HepG2 (cell line): Measurements from ENCODE around the gene SGF29. TPM values are rescaled to one million over a fixed set of nuclear protein-coding genes. Genes with fewer than 3 reads are reported as not detected.

Experiments
- DDIT3 ChIP-seq: sonication (generic); formaldehyde crosslinking; IDR thresholded peaks from 2 replicates; pipeline ENCODE4 v1.4.0; 2020; ENCODE audit warnings: mild to moderate bottlenecking, missing genetic modification reagents
- HOXA3 ChIP-seq: sonication (generic); formaldehyde crosslinking; IDR thresholded peaks from 2 replicates; pipeline ENCODE4 v1.5.0; 2020; ENCODE audit warnings: missing genetic modification reagents
- JDP2 ChIP-seq: sonication (generic); formaldehyde crosslinking; IDR thresholded peaks from 2 replicates; pipeline ENCODE4 v1.8.1; 2022; ENCODE audit warnings: missing genetic modification reagents, borderline replicate concordance
- KDM3A ChIP-seq: IDR thresholded peaks from 2 replicates; pipeline ENCODE4 v1.6.1; 2018; ENCODE audit warnings: low read depth, missing compliant biosample characterization
- KLF6 ChIP-seq: IDR thresholded peaks from 2 replicates; pipeline ENCODE4 v1.8.0; 2016; ENCODE audit warnings: missing biosample characterization, missing genetic modification reagents
- MAX ChIP-seq: IDR thresholded peaks from 2 replicates; pipeline ENCODE4 v1.6.1; 2012; ENCODE audit warnings: inconsistent platforms
- NAIF1 ChIP-seq: sonication (generic); formaldehyde crosslinking; IDR thresholded peaks from 2 replicates; pipeline ENCODE4 v1.5.0; 2020; ENCODE audit warnings: mild to moderate bottlenecking, missing genetic modification reagents, borderline replicate concordance
- ZNF329 ChIP-seq: sonication (generic); formaldehyde crosslinking; IDR thresholded peaks from 2 replicates; pipeline ENCODE4 v1.9.0; 2021; ENCODE audit warnings: low read depth, mild to moderate bottlenecking, missing genetic modification reagents
- ZNF574 ChIP-seq: sonication (generic); formaldehyde crosslinking; IDR thresholded peaks from 2 replicates; pipeline ENCODE4 v1.4.0; 2020; ENCODE audit warnings: missing genetic modification reagents
- ZNF597 ChIP-seq: sonication (generic); formaldehyde crosslinking; IDR thresholded peaks from 2 replicates; pipeline ENCODE4 v1.5.0; 2020; ENCODE audit warnings: missing genetic modification reagents
- ZNF670 ChIP-seq: sonication (generic); formaldehyde crosslinking; IDR thresholded peaks from 2 replicates; pipeline ENCODE4 v1.8.0; 2022; ENCODE audit warnings: mild to moderate bottlenecking, missing genetic modification reagents, borderline replicate concordance
- polyA plus RNA-seq, 8 experiments: library from polyadenylated mRNA; depleted of rRNA in 3 of 8; stranded (reverse) in 7 of 8; unstranded in 1 of 8; fragments of >200 nt; fragmentation: Illumina TruSeq in 4 of 8; extraction: Trizol in 4 of 8; gene quantifications; 2 replicates each; pipeline versions ENCODE4 v1.2.1 to v1.2.3, GENCODE V29; 2011 to 2016; ENCODE audit warnings: low read depth in 4 of 8, missing spikeins in 1 of 8, mixed read lengths in 1 of 8; ENCODE audit not compliant: insufficient read depth in 1 of 8
- total RNA-seq, 5 experiments: library from RNA; depleted of rRNA; stranded (reverse); fragments of >200 nt; fragmentation: Illumina TruSeq; extraction: Trizol; gene quantifications; 2 replicates each; pipeline ENCODE4 v1.2.3, GENCODE V29; 2016; ENCODE audit warnings: low read depth in 1 of 5
- TF ChIP-seq, protein P1 (sequence below): sonication (generic); formaldehyde crosslinking; IDR thresholded peaks from 2 replicates; pipeline ENCODE4 v1.4.0; 2020; ENCODE audit warnings: missing genetic modification reagents, mild to moderate bottlenecking, borderline replicate concordance
- TF ChIP-seq, protein P2 (sequence below): sonication (generic); formaldehyde crosslinking; IDR thresholded peaks from 2 replicates; pipeline ENCODE4 v1.4.0; 2020; ENCODE audit warnings: mild to moderate bottlenecking, missing genetic modification reagents, borderline replicate concordance
- TF ChIP-seq, protein P3 (sequence below): sonication (generic); formaldehyde crosslinking; IDR thresholded peaks from 2 replicates; pipeline ENCODE4 v1.8.1; 2023; ENCODE audit warnings: mild to moderate bottlenecking, missing genetic modification reagents

Gene SGF29
- total and polyA plus RNA-seq, 2 of the 13 experiments (the other 11 are each of a cell fraction or from before 2014, with no cell fraction given) = 5.0 to 29.4 TPM

- TF ChIP-seq, protein P1, sequence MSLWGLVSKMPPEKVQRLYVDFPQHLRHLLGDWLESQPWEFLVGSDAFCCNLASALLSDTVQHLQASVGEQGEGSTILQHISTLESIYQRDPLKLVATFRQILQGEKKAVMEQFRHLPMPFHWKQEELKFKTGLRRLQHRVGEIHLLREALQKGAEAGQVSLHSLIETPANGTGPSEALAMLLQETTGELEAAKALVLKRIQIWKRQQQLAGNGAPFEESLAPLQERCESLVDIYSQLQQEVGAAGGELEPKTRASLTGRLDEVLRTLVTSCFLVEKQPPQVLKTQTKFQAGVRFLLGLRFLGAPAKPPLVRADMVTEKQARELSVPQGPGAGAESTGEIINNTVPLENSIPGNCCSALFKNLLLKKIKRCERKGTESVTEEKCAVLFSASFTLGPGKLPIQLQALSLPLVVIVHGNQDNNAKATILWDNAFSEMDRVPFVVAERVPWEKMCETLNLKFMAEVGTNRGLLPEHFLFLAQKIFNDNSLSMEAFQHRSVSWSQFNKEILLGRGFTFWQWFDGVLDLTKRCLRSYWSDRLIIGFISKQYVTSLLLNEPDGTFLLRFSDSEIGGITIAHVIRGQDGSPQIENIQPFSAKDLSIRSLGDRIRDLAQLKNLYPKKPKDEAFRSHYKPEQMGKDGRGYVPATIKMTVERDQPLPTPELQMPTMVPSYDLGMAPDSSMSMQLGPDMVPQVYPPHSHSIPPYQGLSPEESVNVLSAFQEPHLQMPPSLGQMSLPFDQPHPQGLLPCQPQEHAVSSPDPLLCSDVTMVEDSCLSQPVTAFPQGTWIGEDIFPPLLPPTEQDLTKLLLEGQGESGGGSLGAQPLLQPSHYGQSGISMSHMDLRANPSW = peak; percentile 73; the same call in 1 of the 2 replicates
- TF ChIP-seq MAX (peak; percentile 91), ZNF670 (CRISPR knock-in tag) (no peak), ZNF329 (peak; percentile 85; the same call in 1 of the 2 replicates), ZNF597 (CRISPR knock-in tag) (no peak), KLF6 (CRISPR knock-in tag) (peak; percentile 95), HOXA3 (CRISPR knock-in tag) (peak; percentile 90), JDP2 (CRISPR knock-in tag) (no peak), ZNF574 (CRISPR knock-in tag) (peak; percentile 98), KDM3A (peak; percentile 91; the same call in 1 of the 2 replicates), NAIF1 (CRISPR knock-in tag) (peak; percentile 82; the same call in 1 of the 2 replicates), DDIT3 (CRISPR knock-in tag) (peak; percentile 77; the same call in 1 of the 2 replicates)
- TF ChIP-seq, protein P2, sequence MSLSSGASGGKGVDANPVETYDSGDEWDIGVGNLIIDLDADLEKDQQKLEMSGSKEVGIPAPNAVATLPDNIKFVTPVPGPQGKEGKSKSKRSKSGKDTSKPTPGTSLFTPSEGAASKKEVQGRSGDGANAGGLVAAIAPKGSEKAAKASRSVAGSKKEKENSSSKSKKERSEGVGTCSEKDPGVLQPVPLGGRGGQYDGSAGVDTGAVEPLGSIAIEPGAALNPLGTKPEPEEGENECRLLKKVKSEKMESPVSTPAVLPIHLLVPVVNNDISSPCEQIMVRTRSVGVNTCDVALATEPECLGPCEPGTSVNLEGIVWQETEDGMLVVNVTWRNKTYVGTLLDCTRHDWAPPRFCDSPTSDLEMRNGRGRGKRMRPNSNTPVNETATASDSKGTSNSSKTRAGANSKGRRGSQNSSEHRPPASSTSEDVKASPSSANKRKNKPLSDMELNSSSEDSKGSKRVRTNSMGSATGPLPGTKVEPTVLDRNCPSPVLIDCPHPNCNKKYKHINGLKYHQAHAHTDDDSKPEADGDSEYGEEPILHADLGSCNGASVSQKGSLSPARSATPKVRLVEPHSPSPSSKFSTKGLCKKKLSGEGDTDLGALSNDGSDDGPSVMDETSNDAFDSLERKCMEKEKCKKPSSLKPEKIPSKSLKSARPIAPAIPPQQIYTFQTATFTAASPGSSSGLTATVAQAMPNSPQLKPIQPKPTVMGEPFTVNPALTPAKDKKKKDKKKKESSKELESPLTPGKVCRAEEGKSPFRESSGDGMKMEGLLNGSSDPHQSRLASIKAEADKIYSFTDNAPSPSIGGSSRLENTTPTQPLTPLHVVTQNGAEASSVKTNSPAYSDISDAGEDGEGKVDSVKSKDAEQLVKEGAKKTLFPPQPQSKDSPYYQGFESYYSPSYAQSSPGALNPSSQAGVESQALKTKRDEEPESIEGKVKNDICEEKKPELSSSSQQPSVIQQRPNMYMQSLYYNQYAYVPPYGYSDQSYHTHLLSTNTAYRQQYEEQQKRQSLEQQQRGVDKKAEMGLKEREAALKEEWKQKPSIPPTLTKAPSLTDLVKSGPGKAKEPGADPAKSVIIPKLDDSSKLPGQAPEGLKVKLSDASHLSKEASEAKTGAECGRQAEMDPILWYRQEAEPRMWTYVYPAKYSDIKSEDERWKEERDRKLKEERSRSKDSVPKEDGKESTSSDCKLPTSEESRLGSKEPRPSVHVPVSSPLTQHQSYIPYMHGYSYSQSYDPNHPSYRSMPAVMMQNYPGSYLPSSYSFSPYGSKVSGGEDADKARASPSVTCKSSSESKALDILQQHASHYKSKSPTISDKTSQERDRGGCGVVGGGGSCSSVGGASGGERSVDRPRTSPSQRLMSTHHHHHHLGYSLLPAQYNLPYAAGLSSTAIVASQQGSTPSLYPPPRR (CRISPR knock-in tag) = peak; percentile 78
- TF ChIP-seq, protein P3, sequence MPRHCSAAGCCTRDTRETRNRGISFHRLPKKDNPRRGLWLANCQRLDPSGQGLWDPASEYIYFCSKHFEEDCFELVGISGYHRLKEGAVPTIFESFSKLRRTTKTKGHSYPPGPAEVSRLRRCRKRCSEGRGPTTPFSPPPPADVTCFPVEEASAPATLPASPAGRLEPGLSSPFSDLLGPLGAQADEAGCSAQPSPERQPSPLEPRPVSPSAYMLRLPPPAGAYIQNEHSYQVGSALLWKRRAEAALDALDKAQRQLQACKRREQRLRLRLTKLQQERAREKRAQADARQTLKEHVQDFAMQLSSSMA (CRISPR knock-in tag) = no peak
Measured at GRCh38 chr16:28553776-28554633, at the start of gene SGF29 (continued).
